A549 (cell line): Measurements from ENCODE around the gene CACTIN. TPM values are rescaled to one million over a fixed set of nuclear protein-coding genes. Genes with fewer than 3 reads are reported as not detected.
"Not testable (repeated sequence)": the region's sequence is repeated elsewhere in the genome, so short reads cannot be mapped to it uniquely, and the experiment has no call there.

Source experiments
- ATAC-seq, 2 experiments: fragments of 200-7000 bp in 1 of 2; fragments of >200 bp in 1 of 2; cut with Nextera tagmentation in 1 of 2; cut with Tn5 transposase in 1 of 2; 3 replicates each; pipeline versions ENCODE4 v1.8.0 to v1.9.1; 2018 to 2020; ENCODE audit warnings: mild to moderate bottlenecking in 1 of 2, moderate library complexity in 1 of 2
- CTCF ChIA-PET: fragments of 300-600 bp; sonication (Branson Sonifier 250); formaldehyde crosslinking; extraction: SDS; loops from one replicate; lab custom pipeline; 2021; ENCODE audit warnings: antibody characterized with exemption, inconsistent platforms; lab: Yijun Ruan, JAX
- POLR2A ChIA-PET: fragments of 350-600 bp; formaldehyde crosslinking; extraction: SDS; loops from one replicate; lab custom pipeline; 2021; ENCODE audit warnings: antibody characterized with exemption, inconsistent platforms; lab: Yijun Ruan, JAX
- DNase-seq, 2 experiments: peaks; one replicate each; pipeline versions ENCODE4 v3.0.0 to v3.0.0-alpha.2; 2011 to 2016; ENCODE audit warnings: low read depth in 1 of 2, low spot score in 1 of 2
- FAIRE-seq: peaks from 2 replicates; lab custom pipeline; 2011; peaks lifted over from hg19 to GRCh38; lab: Jason Lieb, UNC
- H3K27ac ChIP-seq, 2 experiments: fragments of >200 bp; sonication (Bioruptor Twin); formaldehyde crosslinking; 3 replicates each; pipeline ENCODE4 v1.5.1; 2016 to 2017
- H3K4me1 ChIP-seq: fragments of >200 bp; sonication (Bioruptor Twin); formaldehyde crosslinking; 3 replicates; pipeline ENCODE4 v1.6.1; 2016
- H3K4me2 ChIP-seq: fragments of >200 bp; sonication (Bioruptor Twin); formaldehyde crosslinking; 3 replicates; pipeline ENCODE4 v1.6.1; 2016
- H3K4me3 ChIP-seq: fragments of >200 bp; sonication (Bioruptor Twin); formaldehyde crosslinking; 3 replicates; pipeline ENCODE4 v1.5.1; 2016
- H3K9me3 ChIP-seq: fragments of >200 bp; sonication (Bioruptor Twin); formaldehyde crosslinking; 3 replicates; pipeline ENCODE4 v1.6.1; 2016
- CEBPB ChIP-seq, 2 experiments: fragments of >200 bp in 1 of 2; sonication (Bioruptor Twin) in 1 of 2; formaldehyde crosslinking in 1 of 2; IDR thresholded peaks; 2 replicates each; pipeline ENCODE4 v1.6.1; 2012 to 2016
- CHD2 ChIP-seq: fragments of 150-350 bp; IDR thresholded peaks from 2 replicates; pipeline ENCODE4 v1.6.1; 2014; ENCODE audit warnings: low read length; ENCODE audit not compliant: partially characterized antibody
- EHF ChIP-seq: fragments of 250-450 bp; sonication (Bioruptor Pico); IDR thresholded peaks from 2 replicates; pipeline ENCODE4 v1.5.0; 2020; ENCODE audit warnings: mild to moderate bottlenecking
- EHMT2 ChIP-seq: fragments of 200-600 bp; sonication (generic); IDR thresholded peaks from 2 replicates; pipeline ENCODE4 v1.6.1; 2016; ENCODE audit warnings: antibody characterized with exemption, low read depth, mild to moderate bottlenecking, moderate library complexity
- FOSL2 ChIP-seq, 2 experiments: fragments of 450-650 bp in 1 of 2; fragments of >200 bp in 1 of 2; sonication (Bioruptor Twin) in 1 of 2; formaldehyde crosslinking; IDR thresholded peaks; 2 replicates each; pipeline versions ENCODE4 v1.5.0 to v1.6.1; 2016 to 2020; ENCODE audit warnings: mild to moderate bottlenecking in 1 of 2, moderate library complexity in 1 of 2
- GATA3 ChIP-seq: IDR thresholded peaks from 2 replicates; pipeline ENCODE4 v1.6.1; 2012; ENCODE audit warnings: borderline replicate concordance
- HDAC2 ChIP-seq: fragments of 200-600 bp; sonication (generic); IDR thresholded peaks from 2 replicates; pipeline ENCODE4 v1.6.1; 2016
- HOXA7 ChIP-seq: fragments of 250-450 bp; sonication (Bioruptor Pico); IDR thresholded peaks from 2 replicates; pipeline ENCODE4 v1.5.0; 2020; ENCODE audit warnings: mild to moderate bottlenecking, moderate library complexity
- JUN ChIP-seq, 2 experiments: fragments of >200 bp; sonication (Bioruptor Twin); formaldehyde crosslinking; IDR thresholded peaks; 2 replicates in 1 of 2; 3 replicates in 1 of 2; pipeline ENCODE4 v1.6.1; 2016 to 2017
- JUNB ChIP-seq: fragments of >200 bp; sonication (Bioruptor Twin); formaldehyde crosslinking; IDR thresholded peaks from 2 replicates; pipeline ENCODE4 v1.6.1; 2016
- KDM5A ChIP-seq: fragments of 200-600 bp; sonication (generic); IDR thresholded peaks from 2 replicates; pipeline ENCODE4 v1.6.1; 2016; ENCODE audit warnings: antibody characterized with exemption, mild to moderate bottlenecking
- NFE2L2 ChIP-seq: fragments of 150-350 bp; conservative IDR thresholded peaks from 2 replicates; pipeline ENCODE4 v1.6.1; 2014; ENCODE audit warnings: low read length
- NR3C1 ChIP-seq: fragments of >200 bp; sonication (Bioruptor Twin); formaldehyde crosslinking; IDR thresholded peaks from 3 replicates; pipeline ENCODE4 v1.6.1; 2017
- PHF8 ChIP-seq: fragments of 200-600 bp; sonication (generic); IDR thresholded peaks from 2 replicates; pipeline ENCODE4 v1.6.1; 2016; ENCODE audit warnings: low read depth, mild to moderate bottlenecking, antibody characterized with exemption, moderate library complexity, borderline replicate concordance
- POLR2AphosphoS2 ChIP-seq: conservative IDR thresholded peaks from 2 replicates; pipeline ENCODE4 v1.6.1; 2012; ENCODE audit warnings: low read length, improper control_type of control experiment, inconsistent platforms
- RARB ChIP-seq: fragments of 250-450 bp; sonication (Bioruptor Pico); IDR thresholded peaks from 2 replicates; pipeline ENCODE4 v1.8.0; 2021; ENCODE audit warnings: mild to moderate bottlenecking, moderate library complexity
- ZC3H11A ChIP-seq: fragments of 450-650 bp; IDR thresholded peaks from 2 replicates; pipeline ENCODE4 v1.6.1; 2014; ENCODE audit warnings: antibody characterized with exemption, mild to moderate bottlenecking
- ZFP36 ChIP-seq: fragments of 450-650 bp; IDR thresholded peaks from 2 replicates; pipeline ENCODE4 v1.6.1; 2014; ENCODE audit warnings: borderline replicate concordance; ENCODE audit not compliant: partially characterized antibody
- ZSCAN20 ChIP-seq: fragments of 250-450 bp; sonication (Bioruptor Pico); IDR thresholded peaks from 2 replicates; pipeline ENCODE4 v1.8.0; 2022; ENCODE audit warnings: mild to moderate bottlenecking, moderate library complexity
- WGBS: methylation state at CpG from one replicate; pipeline ENCODE4 v1.1.6; 2017; ENCODE audit errors: missing lambda C conversion rate; 5-methylcytosine and 5-hydroxymethylcytosine counted together
- polyA plus RNA-seq, 4 experiments: library from polyadenylated mRNA; depleted of rRNA in 3 of 4; stranded (reverse); fragments of >200 nt; fragmentation: RNase III in 1 of 4; extraction: RNeasy Plus Mini Kit Qiagen cat#74134 plus additional on column Dnase treatment in 1 of 4; gene quantifications; 2 replicates in 3 of 4; 3 replicates in 1 of 4; pipeline ENCODE4 v1.2.3, GENCODE V29; 2011 to 2017
- TF ChIP-seq, protein P1 (sequence below): fragments of 250-450 bp; sonication (Bioruptor Pico); IDR thresholded peaks from 2 replicates; pipeline ENCODE4 v1.5.0; 2021; ENCODE audit warnings: mild to moderate bottlenecking, moderate library complexity, borderline replicate concordance
- TF ChIP-seq, protein P2 (sequence below): IDR thresholded peaks from 2 replicates; pipeline ENCODE4 v1.6.1; 2012

CACTIN gene
- polyA plus RNA-seq, 2 of the 4 experiments (the other 2 are of a cell fraction) = 8.3 to 14.9 TPM

DNA sequence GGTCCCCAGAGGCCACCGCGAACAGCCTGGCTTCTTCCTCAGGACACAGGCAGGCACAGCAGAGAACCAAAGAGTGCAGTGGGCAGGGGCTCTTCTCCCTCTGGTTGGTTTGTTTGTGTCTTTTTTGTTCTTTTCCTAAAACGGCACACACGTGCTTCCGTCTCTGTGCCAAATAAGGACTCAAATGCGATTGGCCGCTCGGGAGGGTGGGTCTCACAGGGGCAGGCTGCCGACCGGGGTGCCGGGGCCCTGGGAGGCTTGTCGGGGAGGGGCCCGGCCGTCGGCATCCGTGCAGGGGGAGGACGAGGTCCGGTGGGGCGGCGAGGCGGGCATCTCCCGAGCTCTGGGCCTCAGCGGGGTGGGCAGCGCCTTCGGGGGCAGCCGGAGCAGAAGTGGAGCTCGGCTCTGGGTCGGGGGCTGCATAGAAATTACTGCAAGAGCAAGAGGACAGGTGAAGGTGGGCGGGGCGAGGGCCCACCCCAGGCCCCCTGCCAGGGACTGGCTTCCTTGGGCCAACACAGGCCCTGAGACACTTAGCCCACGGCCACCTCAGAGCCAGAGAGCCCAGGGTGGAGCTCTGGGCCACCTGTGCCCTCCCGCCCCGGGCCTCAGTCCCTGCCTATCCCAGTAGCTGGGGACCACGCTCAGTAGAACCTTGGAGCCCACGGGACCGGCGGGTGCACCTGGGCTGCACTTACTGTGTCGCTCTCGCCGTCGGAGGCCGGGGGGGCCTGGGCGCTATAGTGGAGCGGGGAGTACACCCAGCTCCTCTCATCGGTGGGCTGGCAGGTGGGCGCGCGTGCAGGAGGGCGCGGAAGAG, 6.4 kb upstream of the CACTIN start (continued):
- TF ChIP-seq RARB (no peak), CEBPB (IDR thresholded peaks at IDR 0.05) (no peak), HDAC2 (no peak), EHF (CRISPR knock-in tag) (no peak), JUNB (no peak), GATA3 (no peak), PHF8 (no peak), FOSL2 (IDR thresholded peaks at IDR 0.05) (no peak), FOSL2 (CRISPR knock-in tag; IDR thresholded peaks at IDR 0.05) (no peak)

DNA sequence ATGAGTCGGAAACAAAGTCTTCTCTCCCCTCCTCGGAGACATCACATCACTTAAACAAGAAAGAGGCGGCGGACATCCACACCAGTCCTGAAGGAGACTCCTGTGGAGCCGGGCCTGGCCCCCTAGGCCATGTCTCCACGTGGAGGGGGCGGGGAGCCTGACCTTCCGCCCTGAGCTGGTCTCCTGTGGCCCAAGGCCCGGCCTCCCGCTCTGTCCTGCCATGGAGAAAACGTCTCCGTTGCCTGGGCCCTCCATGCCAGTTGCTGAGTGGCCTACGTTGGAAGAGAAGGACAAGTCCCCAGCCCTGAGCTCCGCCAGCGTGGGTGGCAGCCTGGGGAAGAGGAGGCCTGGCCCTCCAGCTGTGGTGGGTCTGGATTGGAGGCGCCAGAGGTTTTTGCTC, 5.5 kb upstream of the CACTIN start:
- Histone ChIP-seq H3K4me2 (no peak overlapping the region), H3K9me3 (no peaks in the 10 kb centered on the region), H3K4me3 (no peak overlapping the region), H3K4me1 (no peaks in the 10 kb centered on the region), H3K27ac (no peak overlapping the region)
- FAIRE-seq (no peak), ATAC-seq (0 out of 6 replicates have a peak, but pooled peaks of 1 of the 2 experiments have one; percentile 8), DNase-seq (no peak)
- CTCF ChIA-PET = interaction anchor here (1.1 to 1.5 kb wide), 2 partner anchors 11 to 22 kb away, joined by 4 read pairs; no protein-coding TSS in a partner anchor
- TF ChIP-seq POLR2AphosphoS2 (no peak), ZSCAN20 (no peak), FOSL2 (IDR thresholded peaks at IDR 0.05) (no peak), FOSL2 (CRISPR knock-in tag; IDR thresholded peaks at IDR 0.05) (no peak)
- WGBS = 86% methylated on average over 11 of the region's 16 CpGs
- POLR2A ChIA-PET = no interaction called here

DNA sequence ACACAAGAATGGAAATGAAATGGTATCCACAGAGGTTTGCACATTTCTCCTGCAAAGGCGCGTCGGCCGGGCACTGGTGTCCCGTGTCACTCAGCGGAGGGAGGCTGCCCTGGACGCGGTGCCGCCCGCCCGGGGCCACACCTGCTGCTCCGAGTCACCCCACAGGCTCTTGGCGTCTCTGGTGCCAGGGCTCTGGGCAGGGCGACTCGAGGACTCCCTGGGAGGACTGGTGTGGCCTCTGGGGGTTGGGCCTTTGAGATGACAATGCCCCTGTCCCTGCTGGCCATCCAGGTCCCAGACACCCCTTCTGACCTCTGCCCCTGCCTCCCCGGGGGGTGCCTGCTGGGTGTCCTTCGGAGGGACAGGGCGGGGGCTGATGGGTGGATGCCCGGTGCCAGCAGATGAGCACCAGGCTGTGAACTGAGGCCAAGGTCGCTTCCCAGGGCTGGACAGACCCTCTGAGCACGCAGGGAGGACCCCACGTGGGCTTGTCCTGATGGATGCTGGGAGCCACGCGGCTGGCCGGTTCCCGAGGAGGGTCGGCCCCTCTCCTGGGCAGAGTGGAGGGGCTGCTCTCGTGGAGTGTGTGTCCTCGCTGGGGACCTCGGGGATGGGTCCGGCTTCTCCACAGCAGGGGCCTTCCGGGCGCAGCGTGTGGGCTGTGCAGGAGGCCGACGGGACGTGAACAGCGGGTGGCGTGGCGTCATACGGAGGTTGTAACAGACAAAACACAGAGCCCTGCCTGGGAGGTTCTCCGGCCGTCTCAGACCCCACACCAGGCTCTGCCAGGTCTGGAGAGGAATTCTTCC, 4.7 kb upstream of the CACTIN start:
- CTCF ChIA-PET = no interaction called here
- Histone ChIP-seq H3K4me2 (no peak overlapping the region), H3K27ac (no peak overlapping the region), H3K4me3 (no peak overlapping the region), H3K4me1 (no peaks in the 10 kb centered on the region), H3K9me3 (no peaks in the 10 kb centered on the region)
- TF ChIP-seq HDAC2 = no peak
- no peak for TF ChIP-seq KDM5A
- no peak for TF ChIP-seq HOXA7 (CRISPR knock-in tag)
- no peak for TF ChIP-seq EHMT2
- TF ChIP-seq CHD2 = no peak
- TF ChIP-seq NR3C1 = no peak
- TF ChIP-seq NFE2L2 = no peak
- TF ChIP-seq, protein P1, sequence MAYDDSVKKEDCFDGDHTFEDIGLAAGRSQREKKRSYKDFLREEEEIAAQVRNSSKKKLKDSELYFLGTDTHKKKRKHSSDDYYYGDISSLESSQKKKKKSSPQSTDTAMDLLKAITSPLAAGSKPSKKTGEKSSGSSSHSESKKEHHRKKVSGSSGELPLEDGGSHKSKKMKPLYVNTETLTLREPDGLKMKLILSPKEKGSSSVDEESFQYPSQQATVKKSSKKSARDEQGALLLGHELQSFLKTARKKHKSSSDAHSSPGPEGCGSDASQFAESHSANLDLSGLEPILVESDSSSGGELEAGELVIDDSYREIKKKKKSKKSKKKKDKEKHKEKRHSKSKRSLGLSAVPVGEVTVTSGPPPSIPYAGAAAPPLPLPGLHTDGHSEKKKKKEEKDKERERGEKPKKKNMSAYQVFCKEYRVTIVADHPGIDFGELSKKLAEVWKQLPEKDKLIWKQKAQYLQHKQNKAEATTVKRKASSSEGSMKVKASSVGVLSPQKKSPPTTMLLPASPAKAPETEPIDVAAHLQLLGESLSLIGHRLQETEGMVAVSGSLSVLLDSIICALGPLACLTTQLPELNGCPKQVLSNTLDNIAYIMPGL (CRISPR knock-in tag) = no peak
- TF ChIP-seq ZC3H11A = no peak
- TF ChIP-seq JUNB = no peak
- no peak for TF ChIP-seq ZFP36
- no peak for TF ChIP-seq GATA3
- TF ChIP-seq CEBPB (IDR thresholded peaks at IDR 0.05) = no peak
- no peak for TF ChIP-seq EHF (CRISPR knock-in tag)
- no peak for TF ChIP-seq JUN (IDR thresholded peaks at IDR 0.05)
- TF ChIP-seq, protein P2, sequence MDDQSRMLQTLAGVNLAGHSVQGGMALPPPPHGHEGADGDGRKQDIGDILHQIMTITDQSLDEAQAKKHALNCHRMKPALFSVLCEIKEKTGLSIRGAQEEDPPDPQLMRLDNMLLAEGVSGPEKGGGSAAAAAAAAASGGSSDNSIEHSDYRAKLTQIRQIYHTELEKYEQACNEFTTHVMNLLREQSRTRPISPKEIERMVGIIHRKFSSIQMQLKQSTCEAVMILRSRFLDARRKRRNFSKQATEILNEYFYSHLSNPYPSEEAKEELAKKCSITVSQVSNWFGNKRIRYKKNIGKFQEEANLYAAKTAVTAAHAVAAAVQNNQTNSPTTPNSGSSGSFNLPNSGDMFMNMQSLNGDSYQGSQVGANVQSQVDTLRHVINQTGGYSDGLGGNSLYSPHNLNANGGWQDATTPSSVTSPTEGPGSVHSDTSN = no peak
- FAIRE-seq (no peak), DNase-seq (no peak), ATAC-seq (no peak)
- WGBS = 94% methylated on average over 27 of the region's 43 CpGs
- POLR2A ChIA-PET = no interaction called here

DNA sequence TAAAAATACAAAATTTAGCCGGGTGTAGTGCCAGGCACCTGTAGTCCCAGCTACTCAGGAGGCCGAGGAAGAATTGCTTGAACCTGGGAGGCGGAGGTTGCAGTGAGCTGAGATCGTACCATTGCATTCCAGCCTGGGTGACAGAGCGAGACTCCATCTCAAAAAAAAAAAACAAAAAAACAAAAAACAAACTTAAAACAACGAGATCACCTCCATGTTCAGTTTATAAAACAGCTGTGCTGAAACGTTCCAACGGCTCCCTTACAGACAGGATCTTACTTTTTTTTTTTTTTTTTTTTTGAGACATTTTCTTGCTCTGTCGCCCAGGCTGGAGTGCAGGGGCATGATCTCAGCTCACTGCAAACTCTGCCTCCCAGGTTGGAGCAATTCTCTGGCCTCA, 2.2 kb upstream of the CACTIN start:
- DNase-seq, H3K4me3 ChIP-seq, H3K27ac ChIP-seq, H3K4me2 ChIP-seq, H3K4me1 ChIP-seq, ATAC-seq, H3K9me3 ChIP-seq, FAIRE-seq, POLR2A ChIA-PET: not testable (repeated sequence)
- CTCF ChIA-PET = interaction anchor here (1.4 to 3.4 kb wide), 2 partner anchors 10 to 84 kb away, joined by 4 to 8 read pairs; no protein-coding TSS in a partner anchor
- WGBS = 58% methylated on average over 9 of the region's 9 CpGs
